HG03064 (cell line): Measurements from ENCODE around the gene FKBP14.
A peak's percentile ranks its signal among the peaks of the same experiment; 100 is the strongest.

Source experiments
- ATAC-seq: cut with Tn5 transposase; IDR thresholded peaks from one replicate; pipeline ENCODE4 v1.9.1; 2021; ENCODE audit warnings: low read depth; ENCODE audit not compliant: unreplicated experiment

Gene FKBP14

DNA sequence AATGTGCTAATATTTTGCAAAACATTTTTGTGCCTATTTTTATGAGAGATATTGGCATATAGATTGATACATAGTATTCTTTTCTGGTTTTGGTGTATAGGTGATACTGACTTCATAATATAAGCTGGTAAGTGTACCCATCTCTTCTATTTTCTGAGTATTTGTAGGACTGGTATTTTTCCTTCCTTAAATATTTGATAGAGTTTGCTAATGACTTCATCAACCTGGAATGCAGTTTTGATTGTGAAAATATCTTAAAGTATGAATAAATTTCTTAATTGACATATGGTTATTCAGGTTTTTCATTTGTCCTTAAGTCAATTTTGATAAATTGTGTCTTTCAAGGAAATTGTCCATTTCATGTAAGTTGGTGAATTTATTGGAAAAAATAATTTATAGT is 30.9 kb downstream of the FKBP14 start:
- ATAC-seq = no peak

DNA sequence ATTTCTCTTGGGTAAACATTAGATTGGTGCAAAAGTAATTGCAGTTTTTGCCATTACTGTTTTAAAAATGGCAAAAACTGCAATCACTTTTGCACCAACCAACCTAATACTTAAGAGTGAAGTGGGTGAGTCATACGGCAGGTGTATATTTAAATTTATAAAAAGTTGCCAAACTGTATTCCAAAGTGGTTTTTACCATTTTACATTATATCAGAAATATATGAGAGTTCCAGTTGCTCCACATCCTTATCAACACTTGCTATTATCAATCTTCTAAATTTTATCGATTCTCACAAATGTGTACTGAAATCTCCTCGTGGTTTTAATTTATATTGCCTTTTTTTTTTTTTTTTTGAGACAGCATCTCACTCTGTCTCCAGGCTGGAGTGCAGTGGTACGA is 33.4 kb downstream of the FKBP14 start:
- ATAC-seq = no peak

DNA sequence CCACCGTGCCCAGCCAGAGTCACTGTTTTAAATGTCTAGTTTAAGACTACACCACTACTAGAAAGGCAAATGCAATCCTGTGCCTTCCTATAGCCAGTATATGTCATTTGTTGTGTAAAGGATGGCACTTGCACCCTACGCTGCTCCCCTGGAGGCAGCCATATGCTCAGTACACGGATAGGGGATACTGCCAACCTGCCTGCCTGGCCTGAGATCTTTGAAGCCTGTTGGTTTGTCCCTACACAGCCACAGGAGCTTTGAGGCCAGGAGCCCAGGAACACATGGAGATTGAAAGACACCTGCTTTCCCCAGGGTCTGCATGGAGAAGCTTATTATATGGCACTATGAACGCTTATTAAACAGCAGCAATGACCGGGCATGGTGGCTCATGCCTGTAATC is 34.6 kb downstream of the FKBP14 start:
- no peak for ATAC-seq

DNA sequence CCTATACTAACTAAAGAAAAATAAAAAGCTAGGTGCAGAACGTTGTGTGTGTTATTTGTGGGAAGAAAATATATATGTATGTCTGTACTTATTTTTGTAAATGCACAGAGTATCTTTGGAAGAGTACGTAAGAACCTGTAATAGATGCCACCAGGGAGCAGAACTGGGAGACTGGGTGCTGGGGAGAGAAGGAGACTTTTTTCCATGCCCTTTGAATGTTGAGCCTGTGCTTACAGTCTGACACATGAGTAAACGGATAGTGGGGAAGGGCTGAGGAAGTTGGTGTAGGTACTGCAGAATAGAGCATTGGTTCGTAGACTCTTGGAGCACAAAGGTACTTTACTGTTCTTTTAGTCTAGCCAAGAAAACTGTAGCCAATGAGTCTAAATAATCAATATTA is 35.6 kb downstream of the FKBP14 start:
- no peak for ATAC-seq

DNA sequence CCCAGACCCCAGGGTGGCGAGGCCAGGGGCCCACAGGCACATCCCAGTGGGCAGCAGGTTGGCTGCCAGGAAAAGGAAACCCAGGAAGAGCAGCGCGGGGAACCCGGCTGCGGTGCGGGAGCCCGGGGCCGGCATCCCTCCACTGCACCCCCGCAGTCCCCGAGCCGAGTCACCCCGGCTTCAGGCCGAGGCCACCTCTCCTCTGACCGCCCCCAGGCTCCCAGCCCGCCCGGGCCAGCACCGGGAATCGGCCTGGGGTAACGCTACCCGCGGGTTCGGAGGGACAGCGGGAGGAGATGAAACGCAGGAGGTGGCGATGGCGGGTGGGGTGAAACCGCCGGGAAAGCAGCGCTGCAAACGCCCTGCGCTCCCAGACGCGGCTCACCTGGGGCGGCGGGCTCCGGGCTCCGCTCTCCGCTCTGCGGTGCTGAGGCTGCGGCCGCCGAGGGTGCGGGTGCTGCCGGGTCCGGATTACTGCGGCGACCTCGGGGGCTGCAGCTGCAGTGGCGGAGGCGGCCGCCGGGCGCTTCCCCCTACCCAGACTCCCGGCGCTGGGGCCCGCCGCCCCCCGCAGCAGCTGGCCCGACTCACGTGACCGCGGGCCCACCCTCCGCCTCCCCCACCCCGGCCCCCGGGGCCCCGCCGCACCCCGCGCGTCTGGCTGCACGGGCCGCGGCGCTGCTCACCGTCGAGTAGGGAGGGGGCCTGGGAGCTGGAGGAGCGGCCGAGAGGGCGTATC is 37.1 kb downstream of the FKBP14 start, which contains the start of gene SCRN1:
TSS of gene SCRN1 (minus strand) at position 545 of the 739 bp plus-strand sequence. CDS start 20,734 bp downstream, outside the sequence.
- peak; percentile 41 for ATAC-seq

DNA sequence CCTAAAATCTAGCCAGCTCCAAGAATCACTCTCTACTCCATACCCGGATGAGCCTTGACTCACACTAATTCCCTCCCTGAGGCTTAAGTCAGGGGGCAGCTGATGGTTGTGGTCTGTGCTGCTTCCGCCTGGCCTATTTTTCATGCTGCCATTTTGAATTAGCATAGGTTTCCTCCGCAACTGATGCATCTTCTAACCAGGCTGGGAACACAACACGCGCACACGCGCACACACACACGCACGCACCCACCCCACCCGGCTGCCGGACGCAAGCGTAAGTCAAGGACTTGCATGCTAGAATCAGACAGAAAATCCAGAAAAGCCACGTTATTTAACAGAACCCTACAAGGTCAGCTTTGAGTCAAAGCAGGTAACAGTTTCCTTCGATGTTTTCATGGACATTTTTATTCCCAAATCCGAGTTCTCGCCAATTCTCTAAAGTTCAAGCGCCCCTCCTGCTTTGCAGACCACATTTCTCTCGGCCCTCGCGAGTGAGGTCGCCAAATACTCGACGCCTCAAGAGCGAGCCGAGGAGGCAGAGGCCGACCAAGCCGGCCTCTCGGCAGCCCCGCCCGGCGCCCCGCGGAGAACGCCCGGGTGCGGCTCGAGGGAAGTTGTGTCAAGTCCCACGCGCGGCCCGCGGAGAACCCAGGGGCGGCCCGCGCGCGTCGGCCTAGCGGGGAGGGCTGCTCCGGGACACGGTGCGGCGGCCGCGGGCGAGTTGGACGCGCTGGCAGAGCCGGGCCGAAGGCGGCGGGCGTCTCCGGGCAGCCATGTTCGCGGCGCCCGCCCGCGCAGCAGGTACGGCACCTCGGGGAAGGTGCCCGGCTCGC is 37.9 kb downstream of the FKBP14 start:
- peak; percentile 21 for ATAC-seq

DNA sequence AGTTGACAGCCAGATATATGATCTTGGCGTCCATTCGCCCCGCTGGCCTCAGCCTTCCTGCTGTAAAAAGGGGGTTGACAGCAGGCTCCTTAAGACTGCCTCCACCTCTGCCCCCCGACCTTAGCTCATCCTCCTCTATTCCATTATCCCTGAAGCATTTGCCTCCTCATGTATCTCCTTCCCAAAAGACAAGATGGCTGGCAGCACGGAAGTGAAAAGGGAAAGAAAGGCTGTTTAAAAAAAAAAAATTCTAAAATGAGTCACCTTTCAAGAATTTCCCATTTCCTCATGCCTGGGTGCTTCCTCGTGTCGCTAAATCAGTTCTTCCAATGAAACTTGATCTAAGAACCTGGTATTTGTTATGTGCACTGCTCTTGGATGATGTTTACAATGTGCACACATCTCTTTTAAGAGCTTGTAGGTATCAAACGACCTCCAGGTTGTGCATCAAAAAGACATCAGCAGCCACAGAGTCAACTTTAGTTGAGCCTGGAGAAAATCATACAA is 38.6 kb downstream of the FKBP14 start:
- ATAC-seq = no peak

DNA sequence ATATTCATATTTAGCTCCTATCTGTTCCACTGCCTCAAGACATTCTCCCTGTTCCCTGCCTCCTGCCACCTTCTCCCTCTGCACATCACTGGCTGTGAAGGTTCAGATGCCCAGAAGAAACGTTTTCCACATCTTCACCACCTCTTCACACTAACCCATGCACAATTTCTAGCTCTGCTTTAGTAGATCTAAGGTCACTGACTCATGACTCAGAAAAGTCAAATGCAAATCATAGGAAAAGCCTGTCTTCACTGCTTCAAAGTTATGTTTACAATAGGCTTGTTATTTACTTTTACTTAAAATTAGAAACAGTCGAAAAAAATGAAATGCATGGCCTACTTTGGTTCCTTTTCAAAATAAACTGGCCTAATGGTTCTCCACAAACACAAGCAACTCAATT is 39.4 kb downstream of the FKBP14 start:
- no peak for ATAC-seq

DNA sequence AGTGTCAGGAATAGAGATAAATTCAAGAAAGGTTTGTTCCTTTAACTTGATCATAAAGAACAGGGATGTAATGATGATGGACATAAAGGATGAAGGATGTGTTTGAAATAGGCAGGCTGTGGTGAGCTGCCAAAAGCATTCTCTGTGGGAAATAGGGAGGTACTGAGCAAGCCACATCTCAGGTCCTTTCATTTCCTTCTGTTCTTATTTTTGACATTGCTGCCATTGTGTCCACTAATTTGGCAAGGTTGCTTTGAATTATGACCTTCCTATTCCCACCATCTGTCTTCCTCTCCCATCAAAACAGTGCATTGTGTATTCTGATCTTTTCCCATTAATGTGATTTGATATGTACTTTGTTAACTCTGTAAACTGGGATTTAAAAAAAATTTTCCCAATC is 46.4 kb downstream of the FKBP14 start:
- ATAC-seq = no peak

DNA sequence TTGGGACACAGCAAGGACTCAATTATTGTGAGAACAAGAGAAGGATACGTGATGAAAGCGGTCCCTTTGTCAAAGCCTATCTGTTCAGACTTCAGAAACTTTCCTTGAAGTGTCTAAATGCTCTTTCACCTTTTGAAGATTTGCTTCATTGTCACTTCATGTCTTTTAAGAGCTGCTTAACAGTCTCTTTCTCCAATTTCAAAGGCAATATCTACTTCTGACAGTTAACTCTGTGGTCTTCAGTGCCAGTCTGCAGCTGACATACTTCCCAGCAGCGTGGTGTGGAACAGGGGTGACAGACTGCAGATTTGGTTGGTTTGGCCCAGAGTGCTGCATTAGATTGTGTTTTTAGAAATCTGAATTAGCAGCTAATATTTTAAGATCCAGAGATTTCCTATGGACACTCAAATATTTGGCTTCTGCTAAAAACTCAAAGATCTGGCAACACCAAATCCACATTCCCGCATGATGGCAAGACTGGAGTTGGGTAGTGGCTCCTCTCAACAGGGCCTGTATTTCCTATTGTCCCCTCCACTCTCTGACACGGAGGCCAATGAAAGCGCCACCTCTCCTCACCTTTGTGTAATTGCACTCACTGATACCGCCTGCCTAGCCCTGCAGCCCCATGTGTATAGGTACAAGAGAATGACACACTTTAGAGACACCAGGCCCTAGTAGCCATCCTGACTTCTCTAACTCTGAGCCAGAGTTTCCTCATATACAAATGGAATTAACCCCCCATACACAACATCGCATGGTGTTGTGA is 48.4 kb downstream of the FKBP14 start:
- ATAC-seq = no peak

DNA sequence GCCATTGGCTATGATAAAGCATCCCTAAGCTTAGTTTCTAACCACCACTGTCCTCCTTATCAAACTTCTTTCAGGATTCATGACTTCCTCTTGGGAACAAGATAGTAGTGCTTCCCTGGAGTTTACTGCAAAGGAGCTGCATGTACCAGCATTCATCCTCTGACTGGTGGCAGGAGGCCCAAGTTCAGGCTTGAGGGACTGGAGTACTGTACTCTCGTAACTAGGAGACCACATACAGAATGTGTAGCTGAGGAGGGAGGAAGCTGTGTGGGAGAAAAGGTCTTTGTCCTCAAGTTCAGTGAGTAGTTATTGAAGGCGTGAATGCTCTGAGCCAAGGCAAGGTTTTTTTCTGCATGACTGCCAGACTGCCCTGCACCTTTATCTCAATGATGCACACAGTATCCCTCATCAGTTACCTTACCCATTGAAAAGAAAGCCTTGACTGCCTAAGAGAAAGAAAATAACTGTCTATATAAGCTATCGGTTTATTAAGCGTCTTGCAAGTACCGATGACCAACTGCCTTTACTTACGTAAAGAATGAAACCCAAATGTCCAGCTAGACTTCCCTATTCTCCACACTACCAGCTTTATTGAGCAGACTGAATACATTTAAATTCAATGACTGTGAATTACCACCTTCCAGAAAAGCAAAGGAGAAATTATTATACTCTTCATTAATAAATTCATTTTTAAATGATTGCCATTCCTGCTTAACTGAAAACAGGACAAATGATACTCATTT is 49.7 kb downstream of the FKBP14 start:
- no peak for ATAC-seq

DNA sequence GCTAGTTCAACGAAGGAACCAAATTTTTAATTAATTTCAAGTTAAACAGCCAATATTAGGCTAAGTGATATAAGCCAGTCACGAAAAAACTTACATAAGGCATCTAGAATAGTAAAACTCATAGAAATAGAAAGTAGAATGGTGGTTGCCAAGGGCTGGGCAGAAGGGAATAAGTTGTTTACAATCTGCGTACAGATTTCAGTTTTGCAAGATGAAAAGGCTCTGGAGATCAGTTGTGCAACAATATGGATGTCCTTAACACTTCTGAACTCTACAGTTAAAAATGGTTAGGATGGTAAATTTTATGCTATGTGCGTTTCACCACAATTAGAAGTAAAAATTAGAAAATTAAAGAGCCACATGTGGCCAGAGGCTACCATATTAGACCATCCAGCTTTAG is 50.2 kb downstream of the FKBP14 start:
- no peak for ATAC-seq

DNA sequence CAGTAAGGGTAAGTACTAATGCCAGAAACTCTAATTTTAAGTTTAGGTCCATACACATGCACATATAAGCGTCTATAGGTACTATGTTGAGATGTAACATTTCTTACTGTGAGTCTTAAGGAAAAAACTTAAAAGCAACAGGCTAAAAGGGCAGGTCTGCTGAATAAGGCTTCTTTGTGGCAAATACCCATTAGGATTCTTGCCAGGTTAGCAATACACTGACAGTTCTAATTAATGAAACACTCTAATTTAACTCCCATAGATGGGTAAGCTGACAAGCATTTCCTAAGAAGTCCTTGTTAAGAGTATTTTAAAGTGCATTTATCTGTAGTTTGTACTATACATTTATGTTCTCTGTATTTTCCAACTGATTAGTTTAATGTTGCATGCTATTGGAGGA is 50.9 kb downstream of the FKBP14 start:
- no peak for ATAC-seq

DNA sequence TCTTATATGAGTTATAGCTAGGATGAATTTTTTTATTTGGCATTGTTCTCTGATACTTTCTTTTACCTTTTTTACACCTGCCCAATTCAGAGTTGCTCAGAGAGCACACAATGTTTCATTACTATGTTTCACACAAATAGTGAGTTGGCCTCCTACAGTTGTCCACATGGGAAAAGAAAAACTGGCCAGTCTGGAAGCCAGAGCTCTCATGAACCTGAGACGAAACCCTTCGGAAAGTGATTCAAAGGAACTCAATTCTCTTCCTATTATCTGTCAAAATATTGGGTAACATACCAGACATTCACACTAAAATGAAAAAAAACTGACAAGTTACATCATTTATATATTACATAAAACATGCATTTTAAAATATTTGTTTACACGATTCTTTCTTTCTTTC is 52.2 kb downstream of the FKBP14 start:
- no peak for ATAC-seq

DNA sequence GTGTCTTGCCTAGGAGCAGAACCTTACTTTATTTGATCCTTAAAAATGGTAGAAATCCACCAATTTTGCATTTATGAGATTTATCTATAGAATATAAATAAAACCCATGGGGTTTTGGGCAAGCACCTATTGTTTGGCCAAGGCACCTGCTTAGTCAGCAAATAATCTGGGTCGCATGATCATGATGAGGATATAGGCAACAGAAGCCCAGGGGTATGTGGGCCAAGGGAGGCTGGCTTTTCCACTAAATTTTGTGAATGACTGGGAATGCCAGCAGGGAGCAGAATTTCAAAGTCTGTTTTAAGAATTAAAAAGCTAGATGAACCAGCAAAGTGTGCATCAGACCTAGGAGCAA is 54.2 kb downstream of the FKBP14 start:
- no peak for ATAC-seq

DNA sequence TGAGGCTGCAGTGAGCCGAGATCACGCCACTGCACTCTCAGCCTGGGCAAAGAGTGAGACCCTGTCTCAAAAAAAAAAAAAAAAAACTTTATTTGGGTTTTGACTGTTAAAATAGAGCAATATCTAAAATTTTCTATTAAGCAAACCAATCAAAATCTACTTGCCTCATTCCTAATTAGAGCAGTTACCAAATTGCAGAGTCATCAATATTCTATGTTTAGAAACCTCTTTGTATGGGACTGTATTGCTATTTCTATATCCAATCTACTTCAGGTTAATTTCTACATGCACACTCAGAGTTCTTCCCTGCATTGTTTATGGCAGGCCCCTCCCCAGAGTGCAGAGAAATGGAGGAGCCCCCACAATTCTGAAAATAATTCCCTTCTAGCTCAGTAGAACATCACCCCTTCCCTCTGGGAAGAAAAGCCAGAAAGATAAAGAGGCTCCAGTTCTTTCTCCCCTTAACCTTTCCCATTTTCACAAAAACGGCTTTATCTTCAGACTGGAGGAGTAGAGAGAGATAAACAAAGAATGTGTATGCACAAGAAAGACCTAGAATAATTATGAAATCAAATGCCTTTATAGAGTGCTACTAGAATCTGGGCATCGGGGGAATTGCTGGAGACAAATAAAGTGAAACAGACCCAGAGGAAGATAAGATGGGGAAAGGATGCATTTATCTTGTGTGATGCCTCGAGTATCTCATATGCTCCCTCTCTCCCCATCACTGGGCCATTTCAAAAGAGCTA is 54.8 kb downstream of the FKBP14 start:
- no peak for ATAC-seq

DNA sequence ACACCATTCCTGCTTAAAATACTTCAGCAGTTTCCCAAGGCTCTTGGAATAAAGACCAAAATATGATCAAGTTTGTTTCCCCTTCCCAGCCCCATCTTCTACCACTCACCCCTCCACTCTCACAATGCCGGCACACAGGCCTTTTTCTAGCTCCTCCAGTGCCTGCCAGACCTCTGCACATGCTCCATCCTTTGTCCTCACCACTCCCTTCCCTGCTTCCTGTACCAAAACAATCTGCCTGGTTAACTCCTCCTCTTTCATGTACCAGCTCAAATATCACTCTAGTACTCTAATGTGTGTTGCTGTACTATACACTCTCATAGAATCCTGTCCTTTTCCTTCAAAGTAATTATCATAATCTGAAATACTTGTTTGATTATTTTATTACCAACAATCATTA is 56.3 kb downstream of the FKBP14 start:
- no peak for ATAC-seq

DNA sequence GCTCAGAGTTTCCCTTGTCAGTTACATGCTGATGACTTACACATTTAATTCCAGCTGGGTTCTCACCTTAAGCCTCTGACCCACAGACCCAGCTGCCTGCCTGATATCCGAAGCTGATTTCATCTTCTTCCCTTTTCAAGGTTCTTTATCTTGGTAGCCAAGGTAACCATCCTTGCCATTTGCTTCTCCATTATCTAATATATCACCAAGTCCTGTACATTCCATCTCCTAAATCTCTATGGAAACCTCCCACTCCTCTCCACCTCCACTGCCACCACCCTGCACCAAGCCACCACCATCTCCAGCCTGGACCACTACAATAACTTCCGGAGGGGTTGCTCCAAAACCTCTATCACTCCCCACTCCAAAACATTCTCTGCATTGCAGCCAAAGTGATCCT is 56.8 kb downstream of the FKBP14 start:
- no peak for ATAC-seq

DNA sequence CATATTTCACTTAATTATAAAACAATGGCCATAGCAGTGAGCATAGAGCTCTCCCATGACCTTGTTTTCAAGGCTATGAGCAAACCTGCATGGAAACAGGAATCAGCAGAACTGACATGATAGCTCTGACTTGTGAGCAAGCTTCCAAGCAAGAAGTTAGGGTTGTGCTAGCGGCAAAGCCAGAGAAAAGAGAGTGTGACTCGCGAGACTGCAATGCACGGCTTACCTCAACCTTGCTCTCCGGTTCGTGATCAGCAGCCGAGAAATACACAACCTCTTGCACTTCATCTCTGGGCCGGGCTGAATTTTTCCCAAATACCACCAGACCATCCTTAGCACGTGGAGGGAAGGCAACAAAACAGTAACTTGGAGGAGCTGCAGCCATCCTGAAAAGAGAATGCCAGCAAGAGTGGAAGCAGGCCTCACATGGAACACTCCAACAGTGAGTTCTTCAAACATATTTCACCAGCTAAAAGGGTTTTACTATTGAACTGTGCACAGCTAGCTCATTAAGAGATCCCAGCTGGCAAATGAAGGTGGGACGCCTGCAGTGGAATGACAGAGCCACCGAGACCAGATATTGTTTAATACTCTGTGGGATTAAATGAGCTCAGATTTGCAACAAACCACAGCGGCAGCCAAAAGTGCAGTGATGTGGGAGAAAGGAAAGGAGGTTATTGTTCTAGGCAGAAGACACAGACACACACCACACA is 57.7 kb downstream of the FKBP14 start:
- ATAC-seq = no peak
